Mononuclear cell (primary cell): ENCODE measurements around the gene ALDH1A2. TPM values are rescaled to one million over a fixed set of nuclear protein-coding genes. Genes with fewer than 3 reads are reported as not detected.
"Not testable (repeated sequence)": the region's sequence is repeated elsewhere in the genome, so short reads cannot be mapped to it uniquely, and the experiment has no call there.

Experiments
- H3K27me3 ChIP-seq: 2 replicates; pipeline ENCODE4 v1.6.0; 2011; ENCODE audit warnings: low read length, control low read depth; ENCODE audit not compliant: insufficient read depth
- H3K4me1 ChIP-seq: 2 replicates; pipeline ENCODE4 v1.5.1; 2011; ENCODE audit warnings: mild to moderate bottlenecking, low read length, control low read depth; ENCODE audit not compliant: insufficient read depth
- H3K4me3 ChIP-seq: 2 replicates; pipeline ENCODE4 v1.5.1; 2011; ENCODE audit warnings: mild to moderate bottlenecking, low read length, moderate library complexity
- H3K9me3 ChIP-seq: 2 replicates; pipeline ENCODE4 v1.5.1; 2011; ENCODE audit warnings: low read depth, mild to moderate bottlenecking, control low read depth, low read length
- total RNA-seq: library from RNA; depleted of rRNA; stranded (reverse); fragments of >200 nt; gene quantifications from one replicate; pipeline ENCODE4 v1.2.3, GENCODE V29; 2012

The ALDH1A2 gene
- total RNA-seq, 1 donor = 2.0 TPM

- H3K9me3 ChIP-seq = no peaks in the 10 kb centered on the region
- no peak overlapping the region for H3K4me3 ChIP-seq
- no peaks in the 10 kb centered on the region for H3K4me1 ChIP-seq
- H3K27me3 ChIP-seq = no peaks in the 10 kb centered on the region
Measured at GRCh38 chr15:58039079-58040035, 26.2 kb downstream of the ALDH1A2 start.

DNA sequence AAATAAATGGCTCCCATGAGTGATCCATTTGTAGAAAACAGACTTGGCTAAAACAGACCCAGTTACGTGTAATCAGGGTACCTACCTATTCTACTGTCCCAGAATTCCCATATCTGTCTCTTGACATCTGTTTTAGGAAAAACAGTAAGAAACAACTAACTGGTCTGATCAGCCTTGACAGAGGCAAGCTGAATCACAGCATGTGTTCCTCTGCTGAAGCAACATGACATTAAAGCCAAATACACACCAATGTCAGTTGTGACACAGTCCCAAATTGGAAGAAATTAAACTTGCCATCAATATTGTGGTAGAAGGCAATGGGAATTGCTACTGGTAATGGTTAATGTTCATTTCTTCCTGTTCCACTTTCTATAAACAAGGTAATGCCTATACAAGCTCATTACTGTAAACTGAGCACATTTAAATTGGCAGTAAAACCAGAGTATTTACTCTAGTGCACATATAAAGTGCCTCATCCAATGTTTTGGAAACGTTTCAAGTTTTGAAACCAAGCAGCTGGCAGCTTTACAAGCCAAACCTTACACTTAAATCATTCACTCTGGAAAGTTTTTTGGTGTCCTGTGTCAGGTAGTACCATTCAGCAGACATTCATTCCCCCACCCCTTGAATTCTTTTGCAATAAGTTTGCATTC is 27.0 kb downstream of the ALDH1A2 start:
- Histone ChIP-seq H3K4me3 (no peak overlapping the region), H3K4me1 (no peaks in the 10 kb centered on the region)

GRCh38 chr15:58037723-58038301 is 27.7 kb downstream of the ALDH1A2 start:
- Histone ChIP-seq H3K9me3 (no peaks in the 10 kb centered on the region), H3K4me3 (no peak overlapping the region), H3K4me1 (no peaks in the 10 kb centered on the region), H3K27me3 (no peaks in the 10 kb centered on the region)

More for the DNA sequence above, 27.0 kb downstream of the ALDH1A2 start:
- Histone ChIP-seq H3K9me3 (no peaks in the 10 kb centered on the region), H3K27me3 (no peaks in the 10 kb centered on the region)

GRCh38 chr15:58036579-58036978 is 28.9 kb downstream of the ALDH1A2 start:
- H3K4me3 ChIP-seq = no peak overlapping the region
- H3K4me1 ChIP-seq = no peaks in the 10 kb centered on the region
- H3K9me3 ChIP-seq = no peaks in the 10 kb centered on the region
- no peaks in the 10 kb centered on the region for H3K27me3 ChIP-seq

- not testable (repeated sequence) for H3K27me3 ChIP-seq, H3K4me3 ChIP-seq, H3K4me1 ChIP-seq
- H3K9me3 ChIP-seq = peaks cover 19% of the 10 kb centered on the region
Measured at GRCh38 chr15:58028392-58028791, 37.1 kb downstream of the ALDH1A2 start.

GRCh38 chr15:58026552-58026951 is 39.0 kb downstream of the ALDH1A2 start:
- Histone ChIP-seq H3K4me1 (no peaks in the 10 kb centered on the region), H3K9me3 (peaks cover 22% of the 10 kb centered on the region), H3K27me3 (no peaks in the 10 kb centered on the region), H3K4me3 (no peak overlapping the region)

- peaks cover 22% of the 10 kb centered on the region for H3K9me3 ChIP-seq
Measured at GRCh38 chr15:58026051-58026450, 39.5 kb downstream of the ALDH1A2 start.

DNA sequence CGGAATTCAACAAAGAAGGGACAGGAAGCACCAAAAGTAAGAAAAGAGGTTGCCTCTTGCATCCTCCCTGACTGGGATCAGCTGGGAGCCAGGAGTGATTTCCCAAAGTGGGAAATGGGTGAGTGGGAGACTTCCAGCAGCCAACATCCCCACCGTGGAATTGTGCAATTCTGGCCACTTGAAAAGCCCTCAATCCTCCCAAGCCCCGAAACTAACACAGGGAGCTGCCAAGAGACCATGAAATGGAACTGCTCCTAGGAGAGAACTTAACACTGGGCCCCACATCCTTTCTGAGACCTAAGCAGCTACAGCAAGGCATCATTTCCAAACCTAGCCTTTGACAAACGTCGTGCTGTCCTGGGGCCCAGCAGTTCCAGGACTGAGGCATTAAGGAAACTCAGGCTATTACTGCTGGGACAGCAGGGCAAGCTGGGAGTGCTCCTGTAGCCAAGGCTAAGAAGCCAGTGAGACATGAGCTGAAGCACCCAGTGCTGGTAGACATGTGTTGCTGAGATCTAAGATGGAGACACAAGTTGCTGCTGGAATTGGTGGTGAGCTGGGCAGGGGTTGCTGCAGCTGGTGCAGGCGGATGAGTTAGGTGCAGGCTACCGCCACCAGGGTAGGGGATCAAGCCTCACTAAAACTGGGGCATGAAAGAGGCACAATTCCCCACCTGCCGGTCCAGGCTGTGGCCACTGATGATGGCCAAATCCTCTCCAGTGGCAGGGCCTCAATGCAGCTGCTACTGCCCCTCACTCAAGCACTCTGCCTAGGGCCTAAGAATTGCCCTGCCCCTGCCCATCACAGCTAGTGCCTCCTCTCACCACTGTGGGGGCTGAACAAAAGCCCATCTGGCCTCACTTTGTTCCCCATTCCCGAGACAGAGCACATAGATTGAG is 43.9 kb downstream of the ALDH1A2 start:
- H3K4me3 ChIP-seq = no peak overlapping the region
- peaks cover 21% of the 10 kb centered on the region for H3K9me3 ChIP-seq
- H3K27me3 ChIP-seq = no peaks in the 10 kb centered on the region
- no peaks in the 10 kb centered on the region for H3K4me1 ChIP-seq

More at GRCh38 chr15:58026051-58026450, 39.5 kb downstream of the ALDH1A2 start:
- Histone ChIP-seq H3K4me1 (no peaks in the 10 kb centered on the region), H3K4me3 (no peak overlapping the region), H3K27me3 (no peaks in the 10 kb centered on the region)

DNA sequence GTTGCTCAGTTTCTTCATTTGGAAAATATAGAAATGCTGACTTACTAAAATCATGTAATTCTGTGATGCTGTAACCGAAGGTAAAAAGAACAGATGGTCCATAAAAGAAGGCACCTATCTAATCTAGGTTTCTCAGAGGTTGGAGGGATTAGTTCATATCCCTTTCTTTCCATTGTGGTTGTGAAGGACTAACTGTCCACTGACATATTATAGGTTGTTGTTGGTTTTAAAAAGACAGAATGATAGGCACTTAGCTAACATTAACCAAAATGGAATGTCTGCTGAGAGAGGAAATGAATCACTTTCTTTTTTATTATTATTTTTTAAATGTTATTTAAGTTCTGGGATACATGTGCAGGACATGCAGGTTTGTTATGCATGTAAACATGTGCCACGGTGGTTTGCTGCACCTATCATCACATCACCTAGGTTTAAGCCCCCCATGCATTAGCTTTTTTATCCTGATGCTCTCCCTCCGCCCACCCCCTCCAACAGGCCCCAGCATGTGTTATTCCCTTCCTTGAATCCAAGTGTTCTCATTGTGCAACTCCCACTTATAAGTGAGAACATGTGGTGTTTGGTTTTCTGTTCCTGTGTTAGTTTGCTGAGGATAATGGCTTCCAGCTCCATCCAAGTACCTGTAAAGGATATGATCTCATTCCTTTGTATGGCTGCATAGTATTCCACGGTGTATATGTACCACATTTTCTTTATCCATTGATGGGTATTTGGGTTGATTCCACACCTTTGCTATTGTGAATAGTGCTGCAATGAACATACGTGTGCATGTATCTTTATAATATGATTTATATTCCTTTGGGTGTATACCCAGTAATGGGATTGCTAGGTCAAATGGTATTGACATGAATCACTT is 45.8 kb downstream of the ALDH1A2 start:
- peaks cover 5% of the 10 kb centered on the region for H3K9me3 ChIP-seq
- no peaks in the 10 kb centered on the region for H3K4me1 ChIP-seq
- H3K4me3 ChIP-seq = no peak overlapping the region
- no peaks in the 10 kb centered on the region for H3K27me3 ChIP-seq

- H3K27me3 ChIP-seq = peaks cover 6% of the 10 kb centered on the region
- no peak overlapping the region for H3K4me3 ChIP-seq
Measured at GRCh38 chr15:58017869-58018268, 47.6 kb downstream of the ALDH1A2 start.

GRCh38 chr15:58016581-58017175 is 48.8 kb downstream of the ALDH1A2 start:
- H3K9me3 ChIP-seq = no peaks in the 10 kb centered on the region
- peaks cover 8% of the 10 kb centered on the region for H3K27me3 ChIP-seq
- no peaks in the 10 kb centered on the region for H3K4me1 ChIP-seq
- no peak overlapping the region for H3K4me3 ChIP-seq

More at GRCh38 chr15:58017869-58018268, 47.6 kb downstream of the ALDH1A2 start:
- H3K9me3 ChIP-seq = no peaks in the 10 kb centered on the region
- H3K4me1 ChIP-seq = no peaks in the 10 kb centered on the region

DNA sequence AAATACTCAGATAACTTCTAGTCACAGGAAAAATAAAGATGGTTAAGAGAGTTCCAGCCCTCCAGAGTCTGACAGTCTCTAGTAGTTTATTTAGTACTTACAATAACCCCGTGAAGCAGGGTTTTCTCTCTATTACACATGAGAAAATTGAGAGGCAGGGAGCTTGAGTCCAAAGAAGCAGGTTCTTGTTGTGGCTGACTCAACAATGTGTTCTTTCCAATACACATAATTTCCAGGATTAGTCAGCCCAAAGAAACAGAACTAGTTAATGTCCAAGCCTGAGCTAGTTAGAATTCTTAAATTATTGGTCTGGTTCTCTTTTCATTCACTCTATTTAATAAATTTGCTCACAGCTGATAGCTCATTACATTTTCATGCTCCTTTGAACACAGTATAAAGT is 49.9 kb downstream of the ALDH1A2 start:
- no peak overlapping the region for H3K4me3 ChIP-seq
- peaks cover 10% of the 10 kb centered on the region for H3K27me3 ChIP-seq
- no peaks in the 10 kb centered on the region for H3K9me3 ChIP-seq
- no peaks in the 10 kb centered on the region for H3K4me1 ChIP-seq

- Histone ChIP-seq H3K4me3 (no peak overlapping the region), H3K27me3 (peaks cover 10% of the 10 kb centered on the region), H3K9me3 (no peaks in the 10 kb centered on the region), H3K4me1 (no peaks in the 10 kb centered on the region)
Measured at GRCh38 chr15:58014470-58014869, 51.0 kb downstream of the ALDH1A2 start.
